Parathyroid adenoma (tissue), 2 donors: ENCODE results near the gene DNM3.

Experiments
- H2AFZ ChIP-seq: fragments of 300-600 bp; sonication (generic); one replicate; pipeline ENCODE4 v1.7.0; 2017; ENCODE audit warnings: antibody characterized with exemption, mild to moderate bottlenecking
- H3K27ac ChIP-seq: fragments of 300-600 bp; sonication (generic); one replicate; pipeline ENCODE4 v1.7.0; 2017
- H3K27me3 ChIP-seq: fragments of 300-600 bp; sonication (generic); one replicate; pipeline ENCODE4 v1.7.0; 2017; ENCODE audit warnings: low read length; ENCODE audit not compliant: control insufficient read depth, insufficient read depth
- H3K36me3 ChIP-seq: fragments of 300-600 bp; sonication (generic); one replicate; pipeline ENCODE4 v1.7.0; 2017; ENCODE audit warnings: low read length; ENCODE audit not compliant: control insufficient read depth, insufficient read depth
- H3K4me1 ChIP-seq: fragments of 300-600 bp; sonication (generic); one replicate; pipeline ENCODE4 v1.7.0; 2017; ENCODE audit warnings: control low read depth
- H3K4me2 ChIP-seq: fragments of 300-600 bp; sonication (generic); one replicate; pipeline ENCODE4 v1.7.0; 2017; ENCODE audit warnings: low read length
- H3K4me3 ChIP-seq: fragments of 300-600 bp; sonication (generic); one replicate; pipeline ENCODE4 v1.7.0; 2017; ENCODE audit warnings: low read depth, low read length
- H3K79me2 ChIP-seq: fragments of 300-600 bp; sonication (generic); one replicate; pipeline ENCODE4 v1.7.0; 2017; ENCODE audit warnings: control low read depth
- H3K9ac ChIP-seq: fragments of 300-600 bp; sonication (generic); one replicate; pipeline ENCODE4 v1.7.0; 2017; ENCODE audit warnings: mild to moderate bottlenecking
- H3K9me3 ChIP-seq: fragments of 300-600 bp; sonication (generic); one replicate; pipeline ENCODE4 v1.7.0; 2017; ENCODE audit warnings: low read length; ENCODE audit not compliant: control insufficient read depth
- TF ChIP-seq, protein P1 (sequence below): fragments of 300-600 bp; sonication (generic); IDR thresholded peaks from one replicate; pipeline ENCODE4 v1.7.0; 2017; ENCODE audit warnings: antibody characterized with exemption, mild to moderate bottlenecking
- donor health status: primary hyperparathyroidism.

The DNM3 gene

DNA sequence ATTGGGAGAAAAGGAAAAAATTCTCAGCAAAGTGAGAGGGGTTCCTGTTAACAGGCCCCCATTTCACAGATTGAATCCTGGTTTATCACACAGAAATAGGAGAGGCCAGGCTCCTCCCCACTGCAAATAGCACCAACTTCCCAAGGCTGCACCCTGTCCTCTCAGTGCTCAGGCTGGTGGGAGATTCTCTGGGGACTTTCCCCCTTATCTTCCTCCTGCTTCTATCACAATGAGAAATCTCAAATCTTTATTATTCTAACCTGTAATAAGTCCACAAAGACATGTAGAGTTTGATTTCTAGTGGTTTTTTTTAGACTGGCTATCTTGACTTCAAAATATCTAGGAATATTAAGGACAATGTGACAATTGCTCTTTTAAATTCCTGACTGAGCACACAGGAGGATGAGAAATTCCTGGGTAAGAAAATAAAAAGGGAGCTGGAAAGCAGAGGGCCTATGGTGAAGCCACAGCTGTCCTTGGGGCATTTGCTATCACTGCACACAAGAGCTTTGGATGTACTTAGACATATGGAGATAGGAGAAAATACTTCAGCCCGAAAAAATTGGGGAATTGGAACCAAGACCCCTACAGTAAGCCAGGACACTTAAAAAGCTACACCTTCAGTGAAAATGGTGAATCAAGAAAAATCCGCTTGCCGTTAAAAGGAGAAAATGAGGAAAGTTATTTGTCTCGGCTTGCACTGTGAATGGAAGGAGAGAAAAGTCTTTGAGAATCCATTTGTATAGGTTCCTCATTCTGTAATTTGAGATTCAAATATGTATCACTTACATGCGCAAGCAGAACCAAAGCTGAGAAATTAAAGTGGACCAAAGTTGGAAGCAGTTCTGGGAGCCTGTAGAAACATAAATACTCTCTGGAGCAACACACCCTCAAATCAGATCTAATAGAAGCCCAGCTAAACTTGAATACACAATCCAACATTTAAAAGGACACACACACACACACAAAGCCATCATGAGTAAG, 513.3 kb downstream of the DNM3 start:
- Histone ChIP-seq H3K9ac (no peak overlapping the region), H3K36me3 (no peaks in the 10 kb centered on the region), H3K27ac (no peak overlapping the region), H3K79me2 (no peaks in the 10 kb centered on the region), H3K4me1 (peaks cover 15% of the 10 kb centered on the region), H3K4me2 (no peak overlapping the region), H3K4me3 (no peak overlapping the region), H3K27me3 (no peaks in the 10 kb centered on the region), H3K9me3 (no peaks in the 10 kb centered on the region), H2AFZ (no peak overlapping the region)
- TF ChIP-seq, protein P1, sequence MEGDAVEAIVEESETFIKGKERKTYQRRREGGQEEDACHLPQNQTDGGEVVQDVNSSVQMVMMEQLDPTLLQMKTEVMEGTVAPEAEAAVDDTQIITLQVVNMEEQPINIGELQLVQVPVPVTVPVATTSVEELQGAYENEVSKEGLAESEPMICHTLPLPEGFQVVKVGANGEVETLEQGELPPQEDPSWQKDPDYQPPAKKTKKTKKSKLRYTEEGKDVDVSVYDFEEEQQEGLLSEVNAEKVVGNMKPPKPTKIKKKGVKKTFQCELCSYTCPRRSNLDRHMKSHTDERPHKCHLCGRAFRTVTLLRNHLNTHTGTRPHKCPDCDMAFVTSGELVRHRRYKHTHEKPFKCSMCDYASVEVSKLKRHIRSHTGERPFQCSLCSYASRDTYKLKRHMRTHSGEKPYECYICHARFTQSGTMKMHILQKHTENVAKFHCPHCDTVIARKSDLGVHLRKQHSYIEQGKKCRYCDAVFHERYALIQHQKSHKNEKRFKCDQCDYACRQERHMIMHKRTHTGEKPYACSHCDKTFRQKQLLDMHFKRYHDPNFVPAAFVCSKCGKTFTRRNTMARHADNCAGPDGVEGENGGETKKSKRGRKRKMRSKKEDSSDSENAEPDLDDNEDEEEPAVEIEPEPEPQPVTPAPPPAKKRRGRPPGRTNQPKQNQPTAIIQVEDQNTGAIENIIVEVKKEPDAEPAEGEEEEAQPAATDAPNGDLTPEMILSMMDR = no peak

DNA sequence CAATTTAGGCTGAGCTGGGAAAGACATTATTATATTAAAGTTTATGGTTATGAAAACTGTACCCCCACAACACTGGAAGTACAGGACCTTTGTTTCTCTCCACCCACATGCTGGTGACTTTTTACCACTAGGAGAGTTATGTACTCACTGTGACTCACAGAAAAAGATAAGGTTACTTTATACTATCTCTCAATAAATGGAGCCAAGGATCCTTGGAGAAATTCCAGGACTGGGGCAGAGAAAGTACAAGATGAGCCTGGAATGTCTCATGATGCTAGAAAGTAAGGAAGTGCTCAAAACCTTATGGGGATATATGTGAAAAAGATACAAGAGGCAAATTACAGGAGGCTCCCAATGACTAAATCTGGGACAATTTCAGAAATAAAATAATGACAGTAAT, 515.3 kb downstream of the DNM3 start:
- H3K4me3 ChIP-seq = no peak overlapping the region
- TF ChIP-seq, protein P1 = no peak
- no peak overlapping the region for H3K27ac ChIP-seq
- H3K9ac ChIP-seq = no peak overlapping the region
- H3K27me3 ChIP-seq = no peaks in the 10 kb centered on the region
- H2AFZ ChIP-seq = no peak overlapping the region
- H3K9me3 ChIP-seq = no peaks in the 10 kb centered on the region
- H3K36me3 ChIP-seq = no peaks in the 10 kb centered on the region
- H3K79me2 ChIP-seq = no peaks in the 10 kb centered on the region
- peaks cover 14% of the 10 kb centered on the region for H3K4me1 ChIP-seq
- H3K4me2 ChIP-seq = no peak overlapping the region

DNA sequence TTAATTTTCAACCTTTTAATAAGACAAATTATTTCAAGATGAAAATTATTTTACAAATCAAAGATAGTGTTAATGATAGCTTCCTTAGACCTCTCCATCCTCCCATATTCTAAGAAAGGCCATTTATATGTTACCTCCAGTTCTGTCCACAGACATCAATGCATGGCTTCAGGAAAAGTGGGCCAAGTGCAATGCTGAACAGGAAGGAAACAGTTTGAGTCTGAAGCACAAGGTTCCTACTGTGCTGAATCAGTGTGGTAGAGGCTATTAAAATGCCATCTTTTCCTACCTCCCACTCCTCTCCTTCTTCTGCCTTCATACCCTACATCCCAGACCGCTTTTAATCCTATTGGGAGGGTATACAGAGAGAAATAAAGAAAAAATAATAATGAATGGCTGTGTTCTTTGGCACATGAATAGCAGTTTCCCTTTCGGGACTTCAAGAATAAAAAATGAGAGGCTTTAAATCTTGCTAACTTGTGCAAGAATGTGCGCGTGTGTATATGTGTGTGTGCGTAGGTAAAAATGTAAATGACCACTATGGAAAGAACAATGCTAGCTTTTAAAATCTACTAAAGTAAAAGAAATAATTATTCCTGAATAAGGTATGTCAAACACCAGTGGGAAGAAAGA, 516.6 kb downstream of the DNM3 start:
- Histone ChIP-seq H3K27me3 (no peaks in the 10 kb centered on the region), H2AFZ (peak overlapping the region; percentile 28), H3K9me3 (no peaks in the 10 kb centered on the region), H3K9ac (no peak overlapping the region), H3K4me2 (no peak overlapping the region), H3K36me3 (no peaks in the 10 kb centered on the region), H3K79me2 (no peaks in the 10 kb centered on the region), H3K4me3 (no peak overlapping the region), H3K4me1 (peaks cover 13% of the 10 kb centered on the region), H3K27ac (peak overlapping the region; percentile 39)
- TF ChIP-seq, protein P1 = no peak

DNA sequence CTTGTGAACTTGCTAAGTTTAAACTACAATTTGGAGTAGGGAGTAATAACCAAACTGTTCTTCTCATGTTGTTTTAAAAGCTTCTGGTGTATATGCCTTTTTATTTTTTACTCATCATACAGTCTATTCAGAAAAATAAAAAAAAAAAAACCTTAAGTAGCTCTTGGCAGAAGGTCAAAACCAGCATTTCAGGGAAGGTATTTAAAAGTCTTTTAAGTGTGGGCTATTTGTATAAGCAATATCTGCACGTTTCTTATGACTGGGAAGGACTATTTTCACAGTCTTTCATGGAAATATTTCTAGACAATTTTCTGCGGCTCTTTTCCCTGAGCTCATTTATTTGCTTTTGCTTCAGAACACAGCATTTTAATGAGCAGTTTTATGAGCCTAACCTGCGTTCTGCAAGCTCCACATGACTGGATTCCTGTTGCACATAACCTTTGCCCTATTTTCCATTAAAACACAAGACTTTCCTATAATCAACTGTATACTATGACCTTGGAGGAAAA, 518.2 kb downstream of the DNM3 start:
- TF ChIP-seq, protein P1 = no peak
- Histone ChIP-seq H3K79me2 (no peaks in the 10 kb centered on the region), H3K4me1 (peaks cover 13% of the 10 kb centered on the region), H3K36me3 (no peaks in the 10 kb centered on the region), H3K9ac (no peak overlapping the region), H3K4me2 (peak overlapping the region; percentile 44), H2AFZ (no peak overlapping the region), H3K27ac (peak overlapping the region; percentile 39), H3K9me3 (no peaks in the 10 kb centered on the region), H3K4me3 (no peak overlapping the region), H3K27me3 (no peaks in the 10 kb centered on the region)
